ENCODE measurements around the gene HDAC4.

DNA sequence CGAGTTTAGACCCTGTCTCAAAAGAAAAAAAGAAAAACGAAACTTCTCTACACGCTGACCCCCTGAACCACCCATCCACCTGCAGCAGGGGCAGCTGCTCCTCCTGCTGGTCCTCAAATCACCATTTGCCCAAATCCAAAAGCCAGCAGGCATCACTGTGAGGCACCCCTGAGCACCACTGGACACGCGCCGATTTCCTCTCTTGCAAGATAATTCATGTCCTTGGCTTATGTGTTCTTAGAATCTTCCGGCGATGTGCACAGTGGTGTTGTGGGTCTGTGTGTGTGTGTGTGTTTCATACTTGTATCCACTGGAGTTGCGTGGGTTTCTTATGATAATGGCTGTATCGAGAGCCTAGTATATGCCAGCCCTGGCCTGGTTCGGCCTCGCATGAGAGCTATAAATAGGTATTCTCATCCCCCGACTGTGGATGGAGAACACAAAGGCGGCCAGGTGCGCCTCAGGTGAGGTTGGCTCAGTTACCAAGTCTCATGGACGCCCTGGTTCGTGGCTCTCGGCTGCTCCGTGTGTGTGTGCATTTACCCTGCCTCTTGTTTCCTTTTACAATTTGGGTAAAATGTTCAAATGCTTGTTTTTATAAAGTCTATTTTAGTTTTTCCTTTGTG, 235.5 kb downstream of the HDAC4 start:
- TF ChIP-seq, protein P1, sequence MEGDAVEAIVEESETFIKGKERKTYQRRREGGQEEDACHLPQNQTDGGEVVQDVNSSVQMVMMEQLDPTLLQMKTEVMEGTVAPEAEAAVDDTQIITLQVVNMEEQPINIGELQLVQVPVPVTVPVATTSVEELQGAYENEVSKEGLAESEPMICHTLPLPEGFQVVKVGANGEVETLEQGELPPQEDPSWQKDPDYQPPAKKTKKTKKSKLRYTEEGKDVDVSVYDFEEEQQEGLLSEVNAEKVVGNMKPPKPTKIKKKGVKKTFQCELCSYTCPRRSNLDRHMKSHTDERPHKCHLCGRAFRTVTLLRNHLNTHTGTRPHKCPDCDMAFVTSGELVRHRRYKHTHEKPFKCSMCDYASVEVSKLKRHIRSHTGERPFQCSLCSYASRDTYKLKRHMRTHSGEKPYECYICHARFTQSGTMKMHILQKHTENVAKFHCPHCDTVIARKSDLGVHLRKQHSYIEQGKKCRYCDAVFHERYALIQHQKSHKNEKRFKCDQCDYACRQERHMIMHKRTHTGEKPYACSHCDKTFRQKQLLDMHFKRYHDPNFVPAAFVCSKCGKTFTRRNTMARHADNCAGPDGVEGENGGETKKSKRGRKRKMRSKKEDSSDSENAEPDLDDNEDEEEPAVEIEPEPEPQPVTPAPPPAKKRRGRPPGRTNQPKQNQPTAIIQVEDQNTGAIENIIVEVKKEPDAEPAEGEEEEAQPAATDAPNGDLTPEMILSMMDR (IDR thresholded peaks at IDR 0.05): no peak
- TF ChIP-seq POLR2A (IDR thresholded peaks at IDR 0.05): no peak
- no peak for TF ChIP-seq EP300 (IDR thresholded peaks at IDR 0.05)

Measured in tibial nerve (tissue), 4 donors.